Breast epithelium (tissue), 3 donors: ENCODE measurements around the gene PPP5C.
A peak's percentile ranks its signal among the peaks of the same experiment; 100 is the strongest.

ENCODE experiments used
- CTCF ChIP-seq, 3 donors: fragments of 450-650 bp; IDR thresholded peaks; one replicate each; pipeline ENCODE4 v1.5.1; 2016 to 2017; ENCODE audit warnings: antibody characterized with exemption in 3 of 3, mild to moderate bottlenecking in 3 of 3, moderate library complexity in 3 of 3
- POLR2A ChIP-seq: fragments of 450-650 bp; IDR thresholded peaks from one replicate; pipeline ENCODE4 v1.6.1; 2016; ENCODE audit warnings: antibody characterized with exemption, mild to moderate bottlenecking, moderate library complexity
- POLR2AphosphoS5 ChIP-seq, 3 donors: sonication (generic); formaldehyde crosslinking; IDR thresholded peaks; one replicate each; pipeline ENCODE4 v1.6.1; 2017; ENCODE audit warnings: antibody characterized with exemption in 3 of 3

- TF ChIP-seq CTCF (IDR thresholded peaks at IDR 0.05) (no peak), POLR2A (no peak), POLR2AphosphoS5 (IDR thresholded peaks at IDR 0.05) (peak in 2 of 3 donors; percentile 51 to 55)
Measured at GRCh38 chr19:46373491-46374359, 26.8 kb downstream of the PPP5C start.
